Bone marrow (tissue), 2 donors: Measurements from ENCODE around the gene HIVEP3.
A peak's percentile ranks its signal among the peaks of the same experiment; 100 is the strongest.

ENCODE experiments used
- DNase-seq, 2 donors: peaks; one replicate each; lab custom pipeline; 2025; lab: John Stamatoyannopoulos, UW

Gene HIVEP3

DNA sequence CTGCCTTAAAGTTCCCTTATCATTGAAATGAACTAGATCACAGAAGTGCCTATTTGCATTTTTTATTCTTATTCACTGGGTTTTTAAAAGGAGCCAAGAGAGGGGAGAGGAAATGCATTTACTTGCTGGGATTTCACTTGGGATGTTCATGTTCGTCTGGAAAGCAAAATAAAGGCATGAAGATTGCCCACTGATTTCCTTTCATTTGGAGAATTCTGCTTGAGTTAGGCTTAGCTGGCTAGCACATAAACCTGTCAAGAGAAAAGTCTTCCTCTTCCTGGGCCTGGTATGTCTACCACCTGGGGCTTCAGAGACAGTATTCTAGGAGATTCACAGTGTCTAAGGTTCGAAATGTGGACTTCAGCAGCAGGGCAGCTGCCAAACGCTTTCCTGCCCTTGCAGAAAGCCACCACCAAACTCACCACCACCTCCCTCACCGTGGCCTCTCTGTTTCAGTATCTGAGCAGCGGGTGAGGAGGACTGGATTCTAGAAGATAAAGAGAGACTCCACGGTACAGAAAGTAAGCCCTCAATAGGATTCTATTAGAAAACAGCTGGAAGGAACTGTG is 44.5 kb downstream of the HIVEP3 start:
- no peak for DNase-seq

DNA sequence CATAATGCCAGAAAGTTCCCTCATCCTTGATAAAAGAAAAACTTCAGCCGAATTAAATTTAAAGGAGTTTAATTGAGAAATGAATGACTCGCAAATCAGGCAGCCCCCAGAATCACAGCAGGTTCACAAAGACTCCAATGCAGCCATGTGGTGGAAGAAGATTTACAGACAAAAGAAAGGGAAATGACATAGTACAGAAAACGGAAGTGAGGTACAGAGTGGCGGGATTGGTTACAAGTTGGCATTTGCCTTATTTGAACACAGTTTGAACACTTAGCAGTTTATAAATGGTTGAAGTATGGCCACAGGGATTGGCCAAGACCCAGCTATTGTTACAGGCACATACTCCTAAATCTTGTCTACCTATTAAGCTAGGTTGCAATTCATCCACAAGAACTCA is 46.6 kb downstream of the HIVEP3 start:
- peak in 1 of 2 donors; percentile 4 for DNase-seq

DNA sequence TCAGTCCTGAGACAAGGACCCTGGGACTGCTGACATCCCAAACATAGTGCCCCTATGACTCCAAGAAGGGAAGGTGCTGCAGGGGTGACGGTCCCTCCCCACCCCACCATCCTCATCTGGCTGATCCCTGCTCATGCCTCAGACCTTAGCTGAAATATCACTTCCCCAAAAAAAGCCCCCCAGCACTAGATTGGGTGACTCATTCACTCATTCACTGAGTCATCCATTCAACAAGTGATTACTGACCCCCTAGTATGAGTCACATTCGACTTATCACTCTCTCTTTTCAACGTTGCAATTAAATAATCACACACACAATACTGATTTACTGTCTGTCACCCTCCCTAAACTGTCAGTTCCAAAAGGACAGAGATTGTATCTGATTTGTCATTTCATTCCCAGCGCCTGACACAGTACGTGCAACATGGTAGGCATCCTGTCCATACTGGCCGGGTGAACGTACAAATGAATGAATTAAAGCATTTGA is 48.6 kb downstream of the HIVEP3 start:
- DNase-seq = peak in 1 of 2 donors; percentile 82

DNA sequence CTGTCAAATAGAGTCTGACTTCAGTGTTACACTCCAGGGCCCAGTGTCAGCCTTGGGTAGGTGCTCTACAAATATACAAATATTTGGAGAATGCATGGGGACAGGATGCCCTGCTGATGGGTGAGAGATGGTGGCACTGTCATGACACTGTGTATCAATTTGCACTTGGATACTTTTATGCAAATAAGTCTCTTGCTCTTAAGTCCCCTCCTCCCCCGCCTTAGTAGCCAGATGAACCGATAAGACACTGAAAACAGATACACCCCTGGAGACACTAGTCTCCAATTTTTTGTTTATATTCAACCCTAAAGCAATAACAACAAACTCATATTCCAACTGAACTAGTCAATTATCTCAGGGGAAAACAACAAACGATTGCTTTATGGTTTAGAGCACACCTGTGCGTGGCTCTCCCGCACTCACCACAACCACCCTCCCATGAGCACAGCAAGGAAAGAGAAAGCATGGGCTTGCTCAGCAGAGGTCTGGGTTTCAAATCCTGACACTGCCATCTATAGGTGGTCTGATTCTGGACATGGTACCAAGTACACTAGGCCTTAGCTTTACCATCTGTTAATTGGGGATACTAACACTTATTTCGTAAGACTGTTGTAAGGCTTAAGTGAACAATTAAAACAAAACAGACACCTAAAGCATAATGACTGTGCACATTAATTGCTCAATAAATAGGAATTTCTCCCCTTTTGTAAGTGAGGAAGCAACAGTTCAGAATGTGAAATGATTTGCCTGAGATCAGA is 50.3 kb downstream of the HIVEP3 start:
- DNase-seq = no peak

GRCh38 chr1:41866285-41866684 is 52.4 kb downstream of the HIVEP3 start:
- DNase-seq = no peak

DNA sequence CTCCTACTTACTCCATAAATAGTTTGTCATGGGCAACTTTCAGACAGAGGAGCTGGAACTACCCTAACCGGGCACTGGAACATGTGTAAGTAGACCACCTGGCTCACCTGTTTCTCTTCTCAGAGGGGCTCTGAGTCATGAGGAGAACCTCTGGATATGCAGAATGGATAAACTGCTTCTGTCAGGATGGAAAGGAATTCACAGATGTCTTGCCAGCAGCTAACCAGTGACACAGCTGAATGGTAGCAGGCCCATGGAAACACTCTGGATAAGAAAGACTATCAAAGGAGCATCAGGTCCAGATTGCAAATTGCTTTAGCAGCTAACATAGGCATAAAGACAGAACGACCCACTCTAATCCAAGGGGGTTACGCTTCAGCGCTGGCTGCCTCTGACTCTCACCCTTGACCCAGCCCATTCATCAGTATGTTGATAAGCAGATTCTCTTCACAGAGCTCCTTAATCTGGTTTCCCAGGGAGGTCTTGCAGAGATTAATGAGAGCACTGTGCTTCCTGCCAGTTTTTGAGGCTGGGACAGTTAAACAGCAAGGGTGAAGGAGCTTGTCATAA is 54.2 kb downstream of the HIVEP3 start:
- DNase-seq = no peak

GRCh38 chr1:41863718-41864117 is 55.0 kb downstream of the HIVEP3 start:
- DNase-seq = no peak

DNA sequence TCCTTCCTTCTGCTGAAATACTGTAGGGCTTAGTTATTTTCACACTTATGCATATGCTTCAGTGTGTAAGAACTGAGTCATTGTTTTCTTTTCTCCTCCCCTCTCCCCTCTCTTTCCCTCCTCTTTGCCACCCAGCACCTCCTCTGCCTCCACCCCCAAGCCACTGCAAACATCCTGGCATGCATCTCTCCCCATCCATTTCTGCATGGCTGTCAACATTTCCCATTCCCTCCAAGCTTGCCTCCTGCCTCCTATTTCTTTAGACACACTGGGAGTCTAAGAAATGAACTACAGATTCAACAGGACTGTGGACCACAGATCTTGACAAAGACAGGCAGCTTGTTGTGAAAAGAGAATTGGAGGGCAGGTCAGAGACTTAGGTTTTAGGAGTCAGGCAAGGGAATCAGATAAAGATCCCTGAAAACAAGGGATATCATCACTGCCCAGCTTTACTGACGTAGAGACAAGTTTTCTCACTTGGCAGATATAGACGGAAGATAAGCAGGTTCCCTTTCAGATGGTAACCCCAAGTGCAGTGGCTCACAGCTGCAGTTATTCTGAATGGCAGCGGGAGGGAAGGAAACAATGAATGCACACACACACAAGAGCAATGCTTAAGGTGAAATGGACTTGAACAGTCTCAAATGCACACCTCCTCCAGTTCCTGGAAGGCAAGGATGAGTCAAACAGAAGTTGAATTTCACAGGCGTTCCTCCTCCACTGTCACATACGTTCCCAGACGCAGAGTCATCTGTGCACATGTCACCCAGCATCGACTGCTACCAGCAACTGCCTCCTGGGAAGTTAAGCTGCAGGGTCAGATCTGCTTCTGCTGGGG is 56.1 kb downstream of the HIVEP3 start:
- DNase-seq = peak in 1 of 2 donors; percentile 91

DNA sequence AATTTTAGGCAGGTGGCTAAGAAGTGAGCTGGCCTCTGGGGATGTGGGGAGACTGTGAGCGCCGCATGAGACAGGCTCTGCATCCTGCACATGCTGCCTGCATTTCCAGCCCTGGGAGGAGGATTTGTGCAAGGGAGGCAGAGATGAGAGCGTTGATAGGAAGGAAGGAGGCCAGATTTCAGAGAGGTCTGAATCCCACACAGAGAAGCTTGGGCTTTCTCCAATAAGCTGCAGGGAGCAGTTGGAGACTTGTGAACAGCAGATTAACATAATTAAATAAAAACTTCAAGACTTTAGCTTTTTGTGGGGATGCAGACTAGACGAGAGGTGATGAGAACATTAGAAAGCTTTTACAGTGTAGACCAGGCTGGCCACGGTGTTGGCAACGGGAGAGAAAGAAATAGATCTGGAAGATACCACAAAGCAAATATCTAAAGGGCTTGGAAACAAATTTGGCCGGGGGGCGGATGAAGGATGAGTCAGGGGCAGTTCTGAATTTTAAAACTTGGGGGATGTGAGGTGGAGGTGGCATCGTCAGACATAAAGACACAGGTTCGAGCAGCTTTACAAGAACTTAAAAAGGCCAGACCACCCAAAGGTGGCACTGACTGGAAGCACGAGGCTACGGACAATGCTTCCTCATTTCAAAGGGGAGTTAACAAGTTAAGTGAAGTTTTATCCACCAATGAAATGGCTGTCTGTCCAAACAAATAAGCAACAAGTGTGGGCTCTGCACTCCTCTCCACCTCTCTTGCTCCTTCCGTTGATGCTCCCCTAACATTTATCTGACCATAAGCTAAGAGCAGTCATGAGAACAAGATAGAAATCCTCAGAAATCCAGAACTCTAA is 57.0 kb downstream of the HIVEP3 start:
- no peak for DNase-seq

- DNase-seq = no peak
Observed at GRCh38 chr1:41860771-41861170, 58.0 kb downstream of the HIVEP3 start.

DNA sequence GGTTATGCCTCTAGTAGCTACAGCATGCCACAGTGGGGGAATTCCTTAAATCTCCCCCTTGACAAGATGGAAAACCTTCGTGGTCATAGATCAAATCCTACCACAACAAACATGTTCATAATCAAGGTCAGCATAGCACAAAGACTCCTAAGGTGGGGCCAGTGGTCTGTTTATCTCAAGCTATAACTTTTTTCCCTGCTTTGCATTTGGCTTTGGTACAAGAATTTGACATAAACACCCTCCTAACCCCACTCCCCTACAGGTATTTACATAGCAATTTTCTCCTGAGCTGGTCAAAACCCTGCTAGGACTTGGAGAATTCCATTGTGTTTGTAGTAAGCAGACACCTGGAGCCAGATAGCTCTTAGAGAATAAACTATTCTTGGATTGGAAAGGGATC is 58.5 kb downstream of the HIVEP3 start:
- DNase-seq = no peak

- DNase-seq = peak in 1 of 2 donors; percentile 42
Observed at GRCh38 chr1:41859686-41860085, 59.0 kb downstream of the HIVEP3 start.

DNA sequence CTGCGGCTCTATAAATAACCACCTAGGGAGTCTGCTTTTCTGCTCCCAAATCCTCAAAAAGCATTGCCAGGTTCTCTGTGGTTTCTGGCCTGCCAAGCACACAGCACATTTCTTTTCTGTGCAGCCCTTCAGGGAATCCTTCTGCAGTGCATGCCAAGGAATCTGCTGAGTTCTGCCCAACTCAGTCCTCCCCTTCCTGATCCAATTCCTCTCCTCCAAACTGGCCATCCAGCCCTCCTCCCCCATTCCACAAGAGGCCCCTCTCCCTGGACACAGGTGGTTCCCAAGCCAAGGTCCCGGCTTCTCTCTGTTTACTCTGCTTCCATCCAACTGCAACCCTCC is 61.8 kb downstream of the HIVEP3 start:
- DNase-seq = no peak

- DNase-seq = no peak
Observed at GRCh38 chr1:41856151-41856943, 62.4 kb downstream of the HIVEP3 start.

DNA sequence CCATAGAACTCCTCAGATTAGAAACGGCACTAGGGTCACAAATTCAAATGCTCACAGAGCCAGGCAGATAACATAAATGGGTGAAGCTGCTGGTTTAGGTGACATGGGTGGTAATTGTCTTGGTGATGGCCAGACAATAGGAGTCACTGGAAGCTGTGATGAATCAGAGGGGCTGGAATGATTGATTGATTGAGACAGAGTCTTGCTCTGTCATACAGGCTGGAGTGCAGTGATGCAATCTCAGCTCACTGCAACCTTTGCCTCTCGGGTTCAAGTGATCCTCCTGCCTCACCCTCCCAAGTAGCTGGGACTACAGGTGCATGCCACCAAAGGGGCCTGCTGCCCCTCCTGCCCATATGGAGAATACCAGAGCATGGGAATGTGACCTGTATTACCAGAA is 63.0 kb downstream of the HIVEP3 start:
- no peak for DNase-seq

GRCh38 chr1:41853907-41854306 is 64.8 kb downstream of the HIVEP3 start:
- DNase-seq = no peak

- no peak for DNase-seq
Observed at GRCh38 chr1:41852091-41852490, 66.6 kb downstream of the HIVEP3 start.

GRCh38 chr1:41851589-41851988 is 67.1 kb downstream of the HIVEP3 start:
- DNase-seq = peak in 1 of 2 donors; percentile 86

DNA sequence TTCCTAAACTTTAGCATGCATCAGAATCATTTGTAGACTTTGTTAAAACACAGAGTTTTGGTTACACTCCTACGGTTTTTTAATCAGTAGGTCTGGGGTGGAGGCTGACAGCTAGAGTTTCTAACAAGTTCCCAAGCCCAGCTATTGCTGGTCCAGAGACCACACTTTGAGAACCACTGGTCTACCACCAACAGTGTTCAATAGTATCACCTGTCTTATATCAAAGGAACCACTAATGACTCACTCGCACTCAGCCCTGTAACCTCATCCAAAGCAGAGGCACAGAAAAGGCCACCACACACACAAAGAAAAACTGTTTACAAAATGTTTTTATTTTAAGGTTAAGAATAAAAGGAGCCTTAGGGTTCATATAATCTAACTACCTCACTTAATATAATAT is 68.7 kb downstream of the HIVEP3 start:
- no peak for DNase-seq

DNA sequence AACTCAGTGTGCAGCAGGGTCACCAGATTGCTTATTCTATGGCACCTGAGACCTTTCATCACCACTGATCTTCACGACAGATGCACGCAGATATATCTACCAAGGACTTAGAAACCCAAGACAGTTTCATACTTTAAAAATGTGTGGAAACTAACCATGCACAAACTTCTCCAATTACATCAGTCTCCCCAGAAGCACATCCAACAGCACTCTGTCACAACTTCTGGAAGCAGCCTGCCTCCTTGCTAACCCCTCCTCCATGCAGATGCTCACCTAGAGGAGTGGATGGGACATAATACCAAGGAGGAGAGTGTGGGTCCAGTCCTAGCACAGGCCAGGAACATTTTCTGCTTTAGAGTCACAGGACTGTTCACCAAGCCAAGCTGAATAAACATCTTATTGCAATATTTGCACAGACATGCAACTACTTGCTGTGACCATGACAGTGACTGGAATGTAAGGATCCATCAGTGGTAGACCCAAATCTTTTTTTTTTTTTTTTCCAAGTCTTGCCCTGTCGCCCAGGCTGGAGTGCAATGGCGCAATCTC is 69.4 kb downstream of the HIVEP3 start:
- no peak for DNase-seq
